Neural cell (in vitro differentiated cells): ENCODE results near the gene NUF2. TPM values are rescaled to one million over a fixed set of nuclear protein-coding genes. Genes with fewer than 3 reads are reported as not detected.

Experiments
- H2AFZ ChIP-seq: fragments of 200-600, 300-800 bp; sonication (generic), shearing (Covaris generic); 2 replicates; pipeline ENCODE4 v1.6.0; 2014; ENCODE audit warnings: low read depth, mild to moderate bottlenecking, antibody characterized with exemption, low read length, moderate library complexity
- H3F3A ChIP-seq: fragments of 200-600 bp; shearing (Covaris generic); 2 replicates; pipeline ENCODE4 v1.6.1; 2016; ENCODE audit warnings: mild to moderate bottlenecking, moderate library complexity, mixed read lengths, antibody characterized with exemption, low read length; ENCODE audit not compliant: insufficient read depth, poor library complexity, severe bottlenecking
- H3K27ac ChIP-seq: fragments of 200-600, 300-800 bp; sonication (generic), shearing (Covaris generic); 2 replicates; pipeline ENCODE4 v1.5.1; 2014; ENCODE audit warnings: mild to moderate bottlenecking, low read length, moderate library complexity
- H3K27me3 ChIP-seq: fragments of 300-800, 200-600 bp; sonication (generic), shearing (Covaris generic); 2 replicates; pipeline ENCODE4 v1.6.0; 2014; ENCODE audit warnings: mild to moderate bottlenecking, low read depth, low read length, moderate library complexity; ENCODE audit not compliant: insufficient read depth
- H3K36me3 ChIP-seq: fragments of 300-800, 200-600 bp; sonication (generic), shearing (Covaris generic); 2 replicates; pipeline ENCODE4 v1.5.1; 2014; ENCODE audit warnings: mild to moderate bottlenecking, antibody characterized with exemption, low read length, moderate library complexity; ENCODE audit not compliant: insufficient read depth
- H3K4me2 ChIP-seq: fragments of 300-800, 200-600 bp; sonication (generic), shearing (Covaris generic); 2 replicates; pipeline ENCODE4 v1.6.0; 2014; ENCODE audit warnings: mild to moderate bottlenecking, low read length
- H3K4me3 ChIP-seq: fragments of 300-800, 200-600 bp; sonication (generic), shearing (Covaris generic); 2 replicates; pipeline ENCODE4 v1.5.1; 2014; ENCODE audit warnings: mild to moderate bottlenecking, low read length, moderate library complexity
- H3K79me2 ChIP-seq: fragments of 200-600 bp; shearing (Covaris generic); replicated peaks from 2 replicates; pipeline ENCODE4 v1.6.0; 2014; ENCODE audit warnings: mild to moderate bottlenecking, low read length, moderate library complexity; ENCODE audit not compliant: insufficient read depth
- H3K9ac ChIP-seq: fragments of 300-800, 200-600 bp; sonication (generic), shearing (Covaris generic); 2 replicates; pipeline ENCODE4 v1.6.1; 2016; ENCODE audit warnings: mild to moderate bottlenecking, low read length, mixed read lengths
- H3K9me2 ChIP-seq: fragments of 200-600 bp; shearing (Covaris generic); 2 replicates; pipeline ENCODE4 v1.6.1; 2016; ENCODE audit warnings: mild to moderate bottlenecking, low read length, mixed read lengths; ENCODE audit not compliant: insufficient read depth
- H3K9me3 ChIP-seq: fragments of 200-600, 300-800 bp; sonication (generic), shearing (Covaris generic); 2 replicates; pipeline ENCODE4 v1.6.1; 2016; ENCODE audit warnings: mild to moderate bottlenecking, mixed run types, low read length, moderate library complexity, mixed read lengths
- H4K20me1 ChIP-seq: fragments of 200-600 bp; shearing (Covaris generic); 2 replicates; pipeline ENCODE4 v1.6.1; 2016; ENCODE audit warnings: mild to moderate bottlenecking, mixed run types; ENCODE audit not compliant: insufficient read depth
- EP300 ChIP-seq: fragments of 450-650 bp; conservative IDR thresholded peaks from 2 replicates; pipeline ENCODE4 v1.6.1; 2014; ENCODE audit warnings: antibody characterized with exemption, mild to moderate bottlenecking, moderate library complexity; ENCODE audit not compliant: poor library complexity, severe bottlenecking
- EZH2 ChIP-seq: fragments of 200-600, 300-800 bp; shearing (Covaris generic), sonication (generic); IDR thresholded peaks from 2 replicates; pipeline ENCODE4 v1.6.1; 2014; ENCODE audit warnings: antibody characterized with exemption, low read length, borderline replicate concordance, mild to moderate bottlenecking; ENCODE audit not compliant: insufficient read depth, poor library complexity, severe bottlenecking
- MXI1 ChIP-seq: fragments of 450-650 bp; conservative IDR thresholded peaks from 2 replicates; pipeline ENCODE4 v1.6.1; 2014; ENCODE audit warnings: antibody characterized with exemption, mild to moderate bottlenecking; ENCODE audit not compliant: poor library complexity, severe bottlenecking
- POLR2AphosphoS5 ChIP-seq: IDR thresholded peaks from 2 replicates; pipeline ENCODE4 v1.6.1; 2012
- RAD21 ChIP-seq: fragments of 450-650 bp; conservative IDR thresholded peaks from 2 replicates; pipeline ENCODE4 v1.6.1; 2014; ENCODE audit warnings: antibody characterized with exemption, mild to moderate bottlenecking, moderate library complexity
- REST ChIP-seq: IDR thresholded peaks from 2 replicates; pipeline ENCODE4 v1.6.1; 2012; ENCODE audit warnings: borderline replicate concordance
- SMC3 ChIP-seq: fragments of 450-650 bp; conservative IDR thresholded peaks from 2 replicates; pipeline ENCODE4 v1.6.1; 2014; ENCODE audit warnings: antibody characterized with exemption, mild to moderate bottlenecking, moderate library complexity; ENCODE audit not compliant: poor library complexity
- TAF1 ChIP-seq: IDR thresholded peaks from 2 replicates; pipeline ENCODE4 v1.6.1; 2012; ENCODE audit warnings: low read depth
- polyA minus RNA-seq: library from RNA; depleted of rRNA, polyadenylated mRNA; stranded (reverse); fragments of >200 nt; gene quantifications from 2 replicates; pipeline ENCODE4 v1.2.3, GENCODE V29; 2014
- polyA plus RNA-seq: library from polyadenylated mRNA; depleted of rRNA; stranded (reverse); fragments of >200 nt; gene quantifications from 2 replicates; pipeline ENCODE4 v1.2.3, GENCODE V29; 2014
- TF ChIP-seq, protein P1 (sequence below): fragments of 450-650 bp; IDR thresholded peaks from 2 replicates; pipeline ENCODE4 v1.5.1; 2014; ENCODE audit warnings: antibody characterized with exemption, mild to moderate bottlenecking, moderate library complexity; ENCODE audit not compliant: poor library complexity, severe bottlenecking

NUF2 gene
- 2.2 and 2.8 TPM in 2 replicates for polyA plus RNA-seq
- 2.1 and 2.4 TPM in 2 replicates for polyA minus RNA-seq

GRCh38 chr1:163321311-163322305 is at the start of gene NUF2:
NUF2 (plus strand) TSS chr1:163321954; CDS start chr1:163326052, 4,098 bp downstream.
- Histone ChIP-seq H3K9me3 (no peaks in the 10 kb centered on the region), H3K4me2 (peak within 1 kb of the TSS; percentile 97), H3K27me3 (no peaks in the 10 kb centered on the region), H3K79me2 (peaks cover 14% of the 10 kb centered on the region), H3K36me3 (no peaks in the 10 kb centered on the region), H2AFZ (peak within 1 kb of the TSS; percentile 80), H3K9ac (peak within 1 kb of the TSS; percentile 68), H3K27ac (peak within 1 kb of the TSS; percentile 29), H4K20me1 (no peaks in the 10 kb centered on the region), H3F3A (no peaks in the 10 kb centered on the region), H3K4me3 (peak within 1 kb of the TSS; percentile 72), H3K9me2 (no peaks in the 10 kb centered on the region)
- TF ChIP-seq POLR2AphosphoS5 (peak; percentile 69), SMC3 (peak; percentile 64), EZH2 (no peak), RAD21 (peak; percentile 45), TAF1 (peak; percentile 13), REST (no peak), EP300 (peak; percentile 84), MXI1 (peak; percentile 98)
- TF ChIP-seq, protein P1, sequence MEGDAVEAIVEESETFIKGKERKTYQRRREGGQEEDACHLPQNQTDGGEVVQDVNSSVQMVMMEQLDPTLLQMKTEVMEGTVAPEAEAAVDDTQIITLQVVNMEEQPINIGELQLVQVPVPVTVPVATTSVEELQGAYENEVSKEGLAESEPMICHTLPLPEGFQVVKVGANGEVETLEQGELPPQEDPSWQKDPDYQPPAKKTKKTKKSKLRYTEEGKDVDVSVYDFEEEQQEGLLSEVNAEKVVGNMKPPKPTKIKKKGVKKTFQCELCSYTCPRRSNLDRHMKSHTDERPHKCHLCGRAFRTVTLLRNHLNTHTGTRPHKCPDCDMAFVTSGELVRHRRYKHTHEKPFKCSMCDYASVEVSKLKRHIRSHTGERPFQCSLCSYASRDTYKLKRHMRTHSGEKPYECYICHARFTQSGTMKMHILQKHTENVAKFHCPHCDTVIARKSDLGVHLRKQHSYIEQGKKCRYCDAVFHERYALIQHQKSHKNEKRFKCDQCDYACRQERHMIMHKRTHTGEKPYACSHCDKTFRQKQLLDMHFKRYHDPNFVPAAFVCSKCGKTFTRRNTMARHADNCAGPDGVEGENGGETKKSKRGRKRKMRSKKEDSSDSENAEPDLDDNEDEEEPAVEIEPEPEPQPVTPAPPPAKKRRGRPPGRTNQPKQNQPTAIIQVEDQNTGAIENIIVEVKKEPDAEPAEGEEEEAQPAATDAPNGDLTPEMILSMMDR = peak; percentile 36

DNA sequence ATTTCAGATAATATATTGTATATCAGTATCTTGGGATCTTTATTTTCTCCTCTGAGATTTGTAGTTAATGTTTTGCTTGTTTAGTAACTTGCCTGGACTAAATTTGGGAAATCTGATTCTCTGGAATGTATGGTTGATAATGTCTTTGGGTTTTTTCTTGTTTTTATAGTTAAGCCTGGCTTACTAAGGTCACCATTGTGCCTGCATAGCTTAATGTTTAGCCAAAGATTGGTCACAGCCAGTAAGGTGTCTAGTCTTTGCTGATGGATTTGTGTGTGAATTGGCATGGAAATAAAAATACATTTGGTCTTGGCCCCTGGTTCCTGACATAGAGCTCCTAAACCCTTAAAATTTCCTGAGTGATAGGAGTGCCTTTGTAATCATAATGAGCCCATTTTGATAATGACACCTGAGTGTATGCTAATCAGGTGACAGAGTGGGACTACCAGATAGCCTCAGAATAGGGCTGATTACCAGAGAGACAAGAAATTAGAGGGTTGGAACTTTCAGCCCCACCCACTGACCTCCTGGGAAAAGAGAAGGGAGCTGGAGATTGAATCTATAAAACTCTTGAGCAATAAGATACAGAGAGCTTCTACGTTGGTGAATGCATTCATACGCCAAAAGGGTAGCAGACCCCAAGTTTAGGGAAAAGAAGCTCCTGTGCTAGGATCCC is 47.9 kb upstream of the NUF2 start:
- Histone ChIP-seq H3K9me2 (no peaks in the 10 kb centered on the region), H2AFZ (no peak overlapping the region), H3F3A (no peaks in the 10 kb centered on the region), H3K36me3 (no peaks in the 10 kb centered on the region), H3K79me2 (no peaks in the 10 kb centered on the region), H4K20me1 (no peaks in the 10 kb centered on the region), H3K27me3 (no peaks in the 10 kb centered on the region), H3K4me3 (no peak overlapping the region), H3K9ac (no peak overlapping the region), H3K9me3 (no peaks in the 10 kb centered on the region), H3K4me2 (no peak overlapping the region), H3K27ac (no peak overlapping the region)
- TF ChIP-seq SMC3 = no peak
- no peak for TF ChIP-seq MXI1
- TF ChIP-seq TAF1 = no peak
- no peak for TF ChIP-seq RAD21
- no peak for TF ChIP-seq EZH2
